SU-DHL-6 (cell line): Measurements from ENCODE around the gene DDX28.

Source experiments
- H2AFZ ChIP-seq: fragments of 200-600 bp; sonication (generic); 2 replicates; pipeline ENCODE4 v1.6.1; 2014; ENCODE audit warnings: low read depth, mild to moderate bottlenecking, moderate library complexity, mixed read lengths, antibody characterized with exemption, low read length; ENCODE audit not compliant: severe bottlenecking
- H3F3A ChIP-seq: fragments of 200-600 bp; shearing (Covaris generic); 2 replicates; pipeline ENCODE4 v1.6.0; 2016; ENCODE audit warnings: antibody characterized with exemption, mild to moderate bottlenecking; ENCODE audit not compliant: insufficient read depth
- H3K27ac ChIP-seq: fragments of 200-600 bp; sonication (generic); 2 replicates; pipeline ENCODE4 v1.5.1; 2016; ENCODE audit warnings: low read depth, mild to moderate bottlenecking, low read length, moderate library complexity, mixed read lengths
- H3K27me3 ChIP-seq: fragments of 200-600 bp; sonication (generic), shearing (Covaris generic); 2 replicates; pipeline ENCODE4 v1.6.0; 2014; ENCODE audit warnings: mild to moderate bottlenecking, low read length
- H3K36me3 ChIP-seq: fragments of 200-600 bp; sonication (generic); 2 replicates; pipeline ENCODE4 v1.6.1; 2014; ENCODE audit warnings: mild to moderate bottlenecking, low read length, mixed read lengths
- H3K4me2 ChIP-seq: fragments of 300-600, 200-600 bp; shearing (Covaris generic), sonication (generic); 2 replicates; pipeline ENCODE4 v1.6.0; 2014; ENCODE audit warnings: low read length, low read depth, mild to moderate bottlenecking; ENCODE audit not compliant: poor library complexity, severe bottlenecking
- H3K4me3 ChIP-seq: fragments of 200-600 bp; sonication (generic); 2 replicates; pipeline ENCODE4 v1.5.1; 2014; ENCODE audit warnings: antibody characterized with exemption, low read length, mild to moderate bottlenecking, mixed read lengths; ENCODE audit not compliant: insufficient read depth, poor library complexity, severe bottlenecking
- H3K79me2 ChIP-seq: fragments of 200-600 bp; sonication (generic); 2 replicates; pipeline ENCODE4 v1.6.1; 2014; ENCODE audit warnings: mild to moderate bottlenecking, low read length, moderate library complexity; ENCODE audit not compliant: insufficient read depth
- H3K9ac ChIP-seq: fragments of 200-600 bp; sonication (generic); 2 replicates; pipeline ENCODE4 v1.7.0; 2014; ENCODE audit warnings: mild to moderate bottlenecking, low read length
- H3K9me2 ChIP-seq: fragments of 200-600 bp; sonication (generic); replicated peaks from 2 replicates; pipeline ENCODE4 v1.6.1; 2014; ENCODE audit warnings: low read length; ENCODE audit not compliant: insufficient read depth
- H3K9me3 ChIP-seq: fragments of 200-600 bp; sonication (generic); 2 replicates; pipeline ENCODE4 v1.6.1; 2014; ENCODE audit warnings: low read length, mixed read lengths; ENCODE audit not compliant: insufficient read depth
- H4K20me1 ChIP-seq: fragments of 200-600 bp; sonication (generic); 2 replicates; pipeline ENCODE4 v1.6.1; 2014; ENCODE audit warnings: low read depth, mild to moderate bottlenecking, antibody characterized with exemption, low read length, moderate library complexity, mixed read lengths
- EZH2phosphoT487 ChIP-seq: fragments of 200-600 bp; sonication (generic), shearing (Covaris generic); conservative IDR thresholded peaks from 2 replicates; pipeline ENCODE4 v1.6.1; 2018; ENCODE audit warnings: mild to moderate bottlenecking, antibody characterized with exemption, low read length, moderate library complexity, mixed read lengths
- TF ChIP-seq, protein P1 (sequence below): fragments of 200-600 bp; sonication (generic); IDR thresholded peaks from one replicate; pipeline ENCODE4 v1.5.1; 2017; ENCODE audit warnings: antibody characterized with exemption, mild to moderate bottlenecking, low read length, moderate library complexity; ENCODE audit not compliant: insufficient read depth, poor library complexity, severe bottlenecking

Gene DDX28

DNA sequence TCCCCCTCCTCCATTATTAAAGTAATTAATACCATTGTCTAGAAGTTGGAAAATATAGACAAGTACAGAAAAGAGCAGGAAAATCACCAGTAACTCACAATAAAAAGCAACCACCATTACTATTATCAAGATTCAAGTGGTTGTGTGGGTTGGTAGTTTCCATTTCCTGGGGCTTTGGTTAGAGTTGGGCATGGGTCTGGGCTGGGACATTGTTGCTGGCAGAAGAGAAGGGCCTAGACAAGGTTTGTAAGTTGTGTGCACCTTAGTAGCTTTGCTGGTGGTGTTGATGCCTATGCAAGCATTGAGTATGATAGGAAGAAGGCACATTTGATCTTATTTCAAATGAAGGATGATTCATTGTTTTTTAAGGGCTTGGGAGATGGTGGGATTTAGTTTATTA lies 36.8 kb upstream of the DDX28 start:
- Histone ChIP-seq H2AFZ (no peak overlapping the region), H3K4me3 (no peak overlapping the region), H3K4me2 (no peak overlapping the region), H3K9me2 (no peaks in the 10 kb centered on the region), H3K27me3 (no peaks in the 10 kb centered on the region), H3K9ac (no peak overlapping the region), H3K27ac (no peak overlapping the region), H3F3A (no peaks in the 10 kb centered on the region), H3K79me2 (no peaks in the 10 kb centered on the region), H3K9me3 (no peaks in the 10 kb centered on the region), H3K36me3 (peaks cover 3% of the 10 kb centered on the region; the same call in 1 of the 2 replicates), H4K20me1 (no peaks in the 10 kb centered on the region)
- TF ChIP-seq EZH2phosphoT487, result no peak
- TF ChIP-seq, protein P1, sequence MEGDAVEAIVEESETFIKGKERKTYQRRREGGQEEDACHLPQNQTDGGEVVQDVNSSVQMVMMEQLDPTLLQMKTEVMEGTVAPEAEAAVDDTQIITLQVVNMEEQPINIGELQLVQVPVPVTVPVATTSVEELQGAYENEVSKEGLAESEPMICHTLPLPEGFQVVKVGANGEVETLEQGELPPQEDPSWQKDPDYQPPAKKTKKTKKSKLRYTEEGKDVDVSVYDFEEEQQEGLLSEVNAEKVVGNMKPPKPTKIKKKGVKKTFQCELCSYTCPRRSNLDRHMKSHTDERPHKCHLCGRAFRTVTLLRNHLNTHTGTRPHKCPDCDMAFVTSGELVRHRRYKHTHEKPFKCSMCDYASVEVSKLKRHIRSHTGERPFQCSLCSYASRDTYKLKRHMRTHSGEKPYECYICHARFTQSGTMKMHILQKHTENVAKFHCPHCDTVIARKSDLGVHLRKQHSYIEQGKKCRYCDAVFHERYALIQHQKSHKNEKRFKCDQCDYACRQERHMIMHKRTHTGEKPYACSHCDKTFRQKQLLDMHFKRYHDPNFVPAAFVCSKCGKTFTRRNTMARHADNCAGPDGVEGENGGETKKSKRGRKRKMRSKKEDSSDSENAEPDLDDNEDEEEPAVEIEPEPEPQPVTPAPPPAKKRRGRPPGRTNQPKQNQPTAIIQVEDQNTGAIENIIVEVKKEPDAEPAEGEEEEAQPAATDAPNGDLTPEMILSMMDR, result no peak

DNA sequence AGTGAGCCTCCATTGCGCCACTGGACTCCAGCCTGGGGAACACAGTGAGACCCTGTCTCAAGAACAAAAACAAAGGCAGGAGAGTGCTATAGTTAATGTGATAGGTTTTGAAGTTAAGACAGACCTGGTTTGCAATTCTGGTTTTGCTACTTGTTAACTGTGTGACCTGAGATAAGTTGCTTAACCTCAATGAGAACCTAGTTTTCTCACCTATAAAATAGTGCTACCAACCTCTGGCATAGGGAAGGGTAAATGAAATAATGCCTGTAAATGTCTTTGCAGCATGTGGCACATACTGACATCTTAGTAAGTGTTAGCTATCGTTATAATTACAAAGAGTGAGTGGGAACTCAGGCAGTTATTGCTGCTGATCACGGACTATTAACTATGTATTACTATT lies 32.4 kb upstream of the DDX28 start:
- Histone ChIP-seq H3K9me2 (no peaks in the 10 kb centered on the region), H3F3A (no peaks in the 10 kb centered on the region), H4K20me1 (no peaks in the 10 kb centered on the region), H3K9ac (no peak overlapping the region), H3K79me2 (no peaks in the 10 kb centered on the region), H3K27me3 (no peaks in the 10 kb centered on the region), H3K36me3 (peaks cover 3% of the 10 kb centered on the region; the same call in 1 of the 2 replicates), H2AFZ (no peak overlapping the region), H3K4me3 (no peak overlapping the region), H3K4me2 (no peak overlapping the region), H3K9me3 (no peaks in the 10 kb centered on the region), H3K27ac (no peak overlapping the region)
- TF ChIP-seq, protein P1, result no peak

DNA sequence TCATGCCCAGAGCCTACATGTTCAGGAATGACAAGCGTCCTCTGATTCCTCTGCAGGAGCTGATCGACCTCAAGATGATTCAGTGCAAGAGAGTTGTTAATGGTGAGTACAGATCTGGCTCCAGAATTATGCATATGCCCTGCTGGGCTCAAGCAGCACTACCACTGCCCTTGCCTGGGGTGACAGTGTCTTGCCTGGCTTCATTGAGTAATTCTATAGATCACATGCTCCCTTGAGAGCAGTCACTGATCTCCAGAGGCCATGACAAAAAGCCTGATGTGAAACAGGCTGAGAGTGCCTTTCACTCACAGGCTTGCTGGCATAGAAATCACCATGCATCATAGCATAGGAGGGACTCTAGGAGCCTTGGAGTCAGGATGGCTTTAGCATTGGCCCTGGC lies 26.4 kb upstream of the DDX28 start:
- Histone ChIP-seq H4K20me1 (no peaks in the 10 kb centered on the region), H3K27me3 (no peaks in the 10 kb centered on the region), H3K4me2 (no peak overlapping the region), H3K36me3 (no peaks in the 10 kb centered on the region), H3K9me2 (no peaks in the 10 kb centered on the region), H3K9me3 (no peaks in the 10 kb centered on the region), H3K27ac (no peak overlapping the region), H3K79me2 (no peaks in the 10 kb centered on the region), H3F3A (no peaks in the 10 kb centered on the region), H2AFZ (no peak overlapping the region), H3K4me3 (no peak overlapping the region), H3K9ac (no peak overlapping the region)
- no peak for TF ChIP-seq EZH2phosphoT487
- TF ChIP-seq, protein P1, result no peak
